Ovary (tissue), 7 donors: Measurements from ENCODE around the gene GTF2H2C_2.
"Not testable (repeated sequence)": the region's sequence is repeated elsewhere in the genome, so short reads cannot be mapped to it uniquely, and the experiment has no call there.

Experiments
- DNase-seq, 5 donors: peaks; one replicate each; pipeline ENCODE4 v3.0.0-alpha.2; 2019 to 2020
- H3K27ac ChIP-seq, 2 donors: fragments of 200-600 bp; one replicate each; pipeline versions ENCODE4 v1.5.1 to v1.8.0; 2019 to 2022
- H3K27me3 ChIP-seq: fragments of 200-600 bp; one replicate; pipeline ENCODE4 v1.8.0; 2022
- H3K36me3 ChIP-seq: fragments of 200-600 bp; sonication (generic); one replicate; pipeline ENCODE4 v1.5.1; 2019
- H3K4me1 ChIP-seq: one replicate; pipeline ENCODE4 v1.8.1; 2013; ENCODE audit warnings: mild to moderate bottlenecking, moderate library complexity; ENCODE audit not compliant: insufficient read depth
- H3K4me3 ChIP-seq: fragments of 200-600 bp; sonication (generic); one replicate; pipeline ENCODE4 v1.5.1; 2017
- H3K9me3 ChIP-seq, 2 donors: fragments of 200-600 bp in 1 of 2; sonication (generic) in 1 of 2; one replicate each; pipeline versions ENCODE4 v1.5.1 to v1.8.1; 2013 to 2019; ENCODE audit warnings: mild to moderate bottlenecking in 1 of 2, moderate library complexity in 1 of 2
- WGBS, 3 donors: extraction: QIAGEN DNeasy Blood & Tissue Kit in 1 of 3; methylation state at CpG; one replicate each; pipeline versions ENCODE4 v1.1.5 to v1.1.7; 2013 to 2017; 5-methylcytosine and 5-hydroxymethylcytosine counted together
- intact Hi-C, 4 donors: fragments of 100-400 bp; cut with DNase I; formaldehyde crosslinking; loops; one replicate each; pipeline versions ENCODE4 v1.11.0 to v1.15.1; 2022 to 2023
- donor health status: DM: no; HTN: no; CAD: no; lungs with moderate emphysema.
- donor health status: DM: no; HTN: no; CAD: no.
- donor health status: Bipolar disorder and iron deficiency.
- donor health status: DM: no; HTN: no; CAD: no.
- donor health status: DM: yes; HTN: yes; CAD: no.

The GTF2H2C_2 gene

GRCh38 chr5:70469926-70470509, 54.9 kb downstream of the GTF2H2C_2 start:
- H3K4me3 ChIP-seq, H3K36me3 ChIP-seq, H3K27ac ChIP-seq, H3K27me3 ChIP-seq, intact Hi-C loops, H3K9me3 ChIP-seq, H3K4me1 ChIP-seq, DNase-seq: not testable (repeated sequence)
- WGBS, 3 donors, result no CpG with 5 or more reads among the region's 7 CpGs
